NCI-H748 treated with DMSO at 0.1 percent for 48 hours (cell line): ENCODE measurements around the gene SAE1.

ENCODE experiments used
- DNase-seq: peaks from one replicate; lab custom pipeline; 2025; lab: John Stamatoyannopoulos, UW

SAE1 gene

DNA sequence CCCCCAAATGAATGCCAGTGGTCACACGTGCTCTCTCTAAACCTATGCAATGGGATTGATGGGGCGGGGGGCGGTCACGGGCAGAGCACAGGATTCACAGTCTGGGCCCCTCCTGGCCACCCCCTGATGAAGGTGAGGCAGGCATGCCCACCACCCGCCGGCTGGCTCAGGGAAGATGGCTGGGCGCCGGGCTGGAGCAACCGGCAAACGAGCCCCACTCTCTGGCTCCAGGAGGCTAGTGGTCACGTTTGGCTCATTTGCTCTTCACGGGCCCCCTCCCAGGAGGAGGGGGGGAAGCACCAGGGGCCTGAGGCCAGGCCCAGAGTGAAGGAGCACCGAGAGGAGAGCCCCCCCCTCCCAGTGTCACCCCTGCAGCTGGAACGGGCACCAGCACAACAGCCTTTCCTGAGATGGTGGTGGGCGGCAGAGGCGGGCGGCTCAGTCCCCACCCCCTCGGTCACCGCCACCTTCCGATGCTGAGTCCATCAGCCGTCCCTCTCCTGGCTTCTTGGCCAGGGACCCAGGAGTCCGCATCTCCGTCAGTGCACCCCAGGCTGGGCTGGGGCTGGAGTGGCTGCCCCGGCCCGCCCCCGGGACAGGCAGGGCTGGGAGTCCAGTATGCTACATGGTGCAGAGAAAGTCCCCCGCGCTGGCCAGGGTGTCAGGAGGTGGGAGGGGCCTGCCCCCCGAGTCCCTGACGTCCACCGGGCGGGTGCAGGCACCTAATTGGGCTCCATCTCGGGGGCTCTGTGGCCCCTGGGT lies 90.6 kb downstream of the SAE1 start:
- DNase-seq, result no peak

DNA sequence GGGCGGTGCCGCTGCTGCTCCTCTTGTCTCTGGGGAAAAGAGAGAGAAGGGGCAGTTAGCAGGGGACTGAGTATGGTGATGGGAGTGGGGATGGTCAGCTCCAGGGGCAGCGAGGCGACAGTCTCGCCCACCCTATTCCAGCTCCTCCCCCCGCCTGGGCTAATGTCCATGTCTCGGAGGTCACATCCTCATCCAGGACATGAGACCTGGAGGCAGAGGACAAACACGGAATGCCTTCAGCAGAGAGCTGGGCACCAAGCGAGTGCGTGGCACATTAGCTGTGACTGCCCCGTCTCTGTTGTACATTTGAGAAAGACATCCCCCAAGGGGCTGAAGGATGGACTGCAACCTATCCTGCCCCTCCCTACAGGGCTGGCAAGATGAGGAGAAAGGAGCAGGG lies 91.3 kb downstream of the SAE1 start:
- no peak for DNase-seq

DNA sequence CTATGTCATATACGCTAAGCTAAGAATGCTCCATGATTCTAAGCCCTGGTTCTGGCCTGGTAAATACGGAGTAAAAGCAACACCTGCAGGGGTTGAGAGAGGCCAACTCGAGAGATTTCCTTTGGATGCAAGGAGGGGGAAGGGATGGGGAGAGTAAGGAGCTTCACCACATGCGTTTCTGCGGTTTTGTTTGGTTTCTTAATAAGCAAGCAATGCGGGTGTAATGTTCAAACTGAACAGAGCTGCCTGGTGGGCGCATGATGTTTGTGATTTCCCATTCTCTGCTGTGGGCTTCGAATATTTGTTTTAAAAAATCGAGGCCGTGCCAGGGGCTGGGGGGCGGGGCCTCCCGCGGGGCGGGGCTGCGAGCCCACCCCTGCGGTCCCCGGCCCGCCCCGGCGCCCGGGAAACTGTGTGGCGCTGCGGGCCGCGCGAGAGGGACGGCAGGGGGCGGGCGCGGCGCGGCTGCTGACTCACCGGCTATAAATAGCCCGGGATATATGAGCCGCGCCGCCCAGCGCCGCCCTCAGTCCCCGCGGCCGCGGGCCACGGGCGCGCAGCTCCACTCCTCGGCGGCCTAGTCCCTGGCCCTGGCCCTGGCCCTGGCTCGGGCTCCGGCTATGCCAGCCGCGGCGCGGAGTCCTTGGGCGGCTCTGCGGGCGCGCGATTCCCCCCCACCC lies 95.3 kb downstream of the SAE1 start:
- DNase-seq, result peak; percentile 93

DNA sequence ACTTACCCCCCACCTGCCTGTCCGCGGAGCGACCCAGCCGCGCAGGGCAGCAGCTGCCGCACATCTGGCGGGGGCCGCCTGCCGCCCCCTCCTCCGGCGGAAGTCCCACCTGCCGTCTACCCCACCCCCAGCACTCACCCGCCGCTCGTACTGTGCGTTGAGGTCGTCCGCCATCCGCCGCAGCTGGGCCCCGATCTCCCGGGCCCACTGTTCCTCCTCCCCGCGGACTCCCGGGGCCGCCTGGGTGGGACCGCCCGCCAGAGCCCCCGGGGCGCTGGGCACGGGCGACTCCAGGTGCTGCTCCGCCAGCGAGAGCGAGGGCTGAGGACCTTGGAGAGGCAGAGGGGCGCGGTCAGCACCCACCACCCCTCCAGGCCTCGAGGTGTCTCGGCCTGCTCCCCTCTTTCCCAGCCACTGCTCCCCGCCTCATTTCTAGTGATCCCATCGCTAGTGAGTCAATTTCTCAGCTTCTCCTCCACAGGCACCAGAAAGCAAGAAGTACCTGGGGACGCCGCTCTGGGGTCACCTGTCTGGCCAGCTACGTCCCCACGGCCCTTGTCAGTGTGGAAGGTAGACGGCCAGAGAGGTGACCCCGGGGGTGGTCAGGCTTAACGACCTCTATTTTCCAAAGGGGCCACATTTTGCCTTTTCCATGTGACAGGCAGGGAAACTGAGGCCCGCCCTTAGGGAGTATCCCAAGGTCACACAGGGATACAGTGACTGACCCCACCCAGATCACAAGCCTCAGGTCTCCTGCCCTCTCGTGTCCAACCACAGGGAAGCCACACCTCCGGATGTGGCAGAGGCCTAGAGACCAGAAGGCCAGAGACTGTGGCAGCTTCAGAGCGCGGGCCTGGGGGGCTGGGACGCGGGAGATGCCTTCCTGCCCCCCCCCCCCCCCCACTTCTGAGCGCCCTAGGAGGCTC lies 96.1 kb downstream of the SAE1 start:
- no peak for DNase-seq

DNA sequence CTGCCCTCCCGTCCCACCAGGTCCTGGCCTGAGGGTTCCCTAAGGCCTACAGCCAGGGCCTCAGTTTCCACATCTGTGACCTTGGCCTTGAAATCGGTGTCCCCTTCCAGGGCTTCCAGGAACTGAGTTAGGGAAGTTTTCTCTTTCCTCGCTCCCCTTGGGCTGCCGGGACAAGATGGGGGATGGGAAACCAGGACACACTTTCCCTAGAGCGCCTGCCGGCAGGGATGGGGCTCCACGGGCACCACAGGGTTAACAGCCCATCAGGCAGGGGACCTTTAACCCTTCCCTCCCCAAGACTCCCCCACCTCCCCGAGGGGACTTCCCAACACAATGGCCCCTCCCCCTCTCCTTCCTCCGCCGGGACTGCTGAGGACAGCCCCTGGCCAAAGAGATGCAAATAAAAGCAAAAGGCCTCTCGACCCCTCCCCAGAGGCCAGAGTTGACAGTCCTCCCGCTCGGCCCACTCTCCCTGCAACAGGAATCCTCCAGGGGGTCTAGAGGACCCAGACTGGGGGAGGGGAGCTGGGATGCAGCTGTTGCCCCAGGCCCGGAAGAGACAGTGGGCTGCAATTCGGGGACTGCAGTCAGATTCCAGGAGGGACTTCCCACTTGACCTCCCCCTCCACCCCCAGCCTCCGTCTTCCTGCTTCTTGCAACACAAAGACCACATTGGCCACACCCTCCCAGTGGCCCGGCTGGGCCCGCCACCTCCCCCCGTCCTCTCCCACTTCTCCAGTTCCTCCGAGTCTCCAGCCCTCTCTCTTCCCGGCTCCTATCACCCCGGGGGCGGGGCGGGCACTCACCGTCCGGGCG lies 96.9 kb downstream of the SAE1 start:
- peak; percentile 54 for DNase-seq

DNA sequence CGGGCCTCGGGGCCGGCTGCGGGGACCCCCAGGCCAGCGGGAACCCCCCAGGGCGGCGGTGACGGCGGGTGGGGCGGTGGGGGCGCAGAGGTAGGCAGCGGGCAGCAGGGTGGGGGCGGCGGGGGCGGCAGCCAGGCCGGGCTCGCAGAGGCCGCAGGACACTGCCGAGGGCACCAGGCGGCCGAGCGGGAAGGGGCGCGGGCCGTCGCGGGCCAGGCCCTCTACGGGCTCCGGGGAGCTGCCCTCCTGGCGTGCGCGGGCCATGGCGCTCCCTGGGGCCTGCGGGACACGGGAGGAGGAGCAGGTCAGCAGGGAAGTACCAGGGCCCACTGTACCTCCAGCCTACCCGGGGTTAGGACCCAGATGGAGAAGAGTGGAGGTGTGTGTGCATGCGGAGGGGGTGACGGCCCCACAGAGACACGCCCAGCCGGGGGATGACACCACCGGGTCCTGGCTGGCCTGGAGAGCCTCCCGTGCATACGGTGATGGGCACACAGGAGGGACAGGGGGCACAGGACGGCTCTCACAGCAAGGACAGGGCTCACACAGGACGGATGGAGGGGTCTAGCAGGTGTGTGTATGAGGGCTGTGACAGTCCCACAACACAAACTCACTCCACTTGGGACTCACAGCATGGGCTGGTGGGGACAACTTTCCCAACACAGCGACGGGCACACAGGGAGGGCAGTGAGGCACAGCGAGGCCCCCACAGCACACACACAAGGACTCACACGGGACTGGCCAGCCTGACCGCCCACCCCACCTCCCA lies 97.7 kb downstream of the SAE1 start:
- no peak for DNase-seq

DNA sequence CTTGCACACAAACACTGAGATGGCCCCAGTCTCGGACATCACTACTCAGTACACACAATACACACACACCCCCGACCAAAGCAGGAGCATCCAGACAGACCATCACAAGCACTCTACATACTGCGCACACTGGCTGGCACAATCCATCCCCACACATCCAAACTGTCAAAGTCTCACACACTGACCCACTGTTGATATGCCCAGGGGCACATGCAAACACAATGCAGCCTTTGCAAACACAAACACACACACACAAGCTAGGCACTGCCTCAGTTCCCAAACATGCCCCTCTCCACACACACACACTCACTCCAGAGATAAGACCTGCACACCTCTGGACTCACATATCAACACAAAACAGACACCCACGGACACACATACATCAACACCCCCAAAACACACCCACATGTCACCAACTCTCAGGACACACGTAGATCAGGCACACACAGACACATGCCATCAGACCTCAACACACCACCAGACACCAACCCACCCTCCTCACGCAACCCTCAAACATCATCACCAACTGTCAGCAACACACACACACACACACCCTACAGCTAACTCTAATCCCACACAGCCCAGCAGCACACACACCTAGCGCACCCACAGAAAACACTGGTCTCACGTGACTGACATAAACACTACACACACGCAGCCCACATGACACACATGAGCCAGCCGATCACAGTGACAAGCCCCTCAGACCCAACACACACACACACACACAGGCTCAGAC lies 98.5 kb downstream of the SAE1 start:
- no peak for DNase-seq

DNA sequence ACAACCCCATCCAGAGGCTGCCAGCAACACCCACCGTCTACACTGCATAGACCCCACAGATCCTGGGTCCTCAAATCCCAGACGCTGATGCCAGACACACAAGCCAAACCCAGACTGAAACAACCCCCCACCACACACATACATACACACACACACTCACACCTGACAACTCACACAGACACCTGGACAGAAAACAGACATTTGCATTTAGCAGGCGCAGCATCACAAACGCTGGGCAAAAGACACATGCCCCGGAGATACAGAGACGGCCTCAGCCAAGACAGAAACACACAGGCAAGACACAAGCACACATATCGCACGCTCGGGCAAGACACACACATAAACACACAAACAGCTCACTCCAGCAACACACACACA lies 99.0 kb downstream of the SAE1 start:
- DNase-seq, result no peak

DNA sequence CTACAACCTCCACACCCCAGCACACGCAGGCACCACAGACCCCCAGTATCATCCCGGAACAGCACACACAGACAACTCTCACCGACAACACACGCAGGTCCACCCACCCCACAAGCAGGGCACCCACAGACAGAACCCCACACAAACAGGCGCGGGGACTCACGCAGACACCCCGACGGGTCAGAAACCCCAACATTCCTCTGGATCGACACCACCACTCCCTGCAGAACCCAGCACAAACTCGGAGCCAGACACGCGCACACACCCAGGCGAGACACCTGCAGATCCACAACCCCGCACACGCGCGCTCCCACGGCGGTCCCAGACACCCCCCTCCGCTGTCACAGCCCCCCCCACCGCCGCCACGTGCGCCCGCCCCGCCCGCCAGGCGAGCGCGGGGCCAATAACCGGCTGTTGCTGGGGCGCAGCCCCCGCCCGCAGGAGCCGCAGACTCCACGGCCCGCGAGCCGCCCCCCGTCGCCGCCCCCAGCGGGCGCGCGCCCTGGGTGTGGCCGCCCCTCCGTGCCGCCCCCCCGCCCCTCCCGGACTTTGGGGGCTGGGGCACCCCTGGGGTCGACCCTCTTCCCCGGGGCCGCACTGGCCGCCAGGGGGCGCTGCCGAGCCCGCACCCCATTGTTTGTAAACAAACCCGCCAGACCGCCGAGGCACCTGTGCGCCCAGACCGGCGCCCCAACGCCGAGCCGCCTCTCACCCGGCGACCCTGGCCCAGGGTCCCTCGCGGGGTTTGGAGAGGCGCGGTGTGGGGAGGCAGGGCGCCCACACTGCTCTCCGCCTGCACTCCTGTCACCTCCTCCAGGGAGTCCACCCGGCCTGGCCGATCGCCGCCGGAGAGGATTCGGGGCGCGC lies 99.7 kb downstream of the SAE1 start:
- DNase-seq, result peak; percentile 18

DNA sequence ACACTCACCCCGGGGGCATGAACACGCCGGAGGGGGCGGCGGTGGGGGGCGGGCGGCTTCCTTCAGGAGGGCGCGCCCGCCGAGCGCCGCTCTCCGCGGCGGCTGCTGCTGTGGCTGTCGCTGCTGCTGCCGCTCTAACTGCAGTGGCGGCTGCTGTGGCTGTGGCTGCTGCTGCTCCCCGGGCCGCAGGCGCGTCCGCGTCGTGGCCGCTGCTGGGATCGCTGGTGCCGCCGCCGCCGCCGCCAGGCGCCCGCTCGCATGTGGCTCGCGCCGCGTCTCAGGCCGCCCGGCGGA lies 100.2 kb downstream of the SAE1 start, which contains the start of gene BBC3:
TSS of gene BBC3 (minus strand) at position 279 of the 294 bp plus-strand sequence. CDS start 2,768 bp downstream, outside the sequence.
- DNase-seq, result no peak

DNA sequence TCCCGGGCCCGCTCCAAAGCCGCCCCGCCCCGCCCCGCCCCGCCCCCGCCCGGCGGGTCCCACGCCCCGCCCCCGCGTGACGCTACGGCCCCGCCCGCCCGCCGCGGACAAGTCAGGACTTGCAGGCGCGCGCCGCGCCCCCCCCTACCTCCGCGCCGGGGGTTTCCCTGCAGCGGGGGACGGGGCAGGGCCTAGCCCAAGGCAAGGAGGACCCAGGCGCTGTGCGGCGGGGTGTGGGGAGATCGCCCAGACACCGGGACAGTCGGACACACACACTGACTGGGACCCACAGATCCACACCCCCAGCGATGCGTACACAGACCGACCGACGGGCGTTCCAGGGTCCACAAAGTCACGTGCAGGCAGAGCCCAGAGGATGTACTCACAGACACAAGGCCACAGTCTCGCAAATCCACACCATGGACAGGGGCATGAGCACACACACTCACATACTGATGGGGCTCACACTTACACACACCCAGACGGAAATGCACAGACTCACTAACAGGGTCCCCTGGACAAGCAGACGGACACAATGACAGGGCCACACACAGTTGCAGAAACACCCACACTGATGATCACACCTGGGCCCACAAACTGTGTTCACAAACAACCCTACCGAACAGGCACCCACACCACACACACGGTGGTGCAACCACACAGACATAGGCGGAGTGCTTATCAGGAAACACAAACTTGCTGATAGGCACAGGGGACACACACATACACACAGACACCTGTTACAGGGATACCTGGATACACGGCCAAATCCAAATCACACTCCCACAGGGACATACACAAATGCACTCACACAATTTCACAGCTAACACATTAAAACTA lies 100.8 kb downstream of the SAE1 start:
- DNase-seq, result peak; percentile 55

DNA sequence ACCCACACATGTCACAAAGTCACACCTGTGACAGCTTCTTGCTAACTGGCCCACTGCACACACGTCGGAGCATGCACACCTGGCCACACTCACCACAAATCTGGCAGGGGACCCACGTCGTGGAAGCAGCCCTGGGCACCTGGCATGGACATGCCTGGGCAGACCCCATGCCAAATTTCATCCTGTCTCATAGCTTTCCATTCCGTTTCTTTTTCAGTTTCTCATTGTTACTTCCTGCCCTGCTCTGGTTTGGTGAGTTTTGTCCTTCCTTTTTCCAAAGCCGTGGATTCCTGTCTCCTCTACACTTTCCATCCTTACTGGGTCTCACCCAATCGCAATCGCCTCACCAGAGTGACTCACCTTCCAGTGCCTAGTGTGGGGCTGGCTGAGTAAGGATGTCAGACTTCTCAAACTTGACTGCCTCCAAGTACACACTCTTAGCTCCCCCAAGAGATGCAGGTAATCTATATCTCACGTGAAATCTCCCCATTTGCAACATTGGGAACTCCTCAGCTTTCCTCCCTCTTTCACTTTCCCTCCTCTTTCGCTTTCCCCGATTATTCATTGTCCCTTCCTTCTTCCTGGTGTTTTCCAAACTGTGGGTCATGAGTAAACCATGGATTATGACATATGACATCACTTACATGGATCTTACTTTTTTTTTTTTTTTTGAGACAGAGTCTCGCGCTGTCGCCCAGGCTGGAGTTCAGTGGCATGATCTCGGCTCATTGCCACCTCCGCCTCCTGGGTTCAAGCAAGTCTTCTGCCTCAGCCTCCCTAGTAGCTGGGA lies 102.0 kb downstream of the SAE1 start:
- no peak for DNase-seq

DNA sequence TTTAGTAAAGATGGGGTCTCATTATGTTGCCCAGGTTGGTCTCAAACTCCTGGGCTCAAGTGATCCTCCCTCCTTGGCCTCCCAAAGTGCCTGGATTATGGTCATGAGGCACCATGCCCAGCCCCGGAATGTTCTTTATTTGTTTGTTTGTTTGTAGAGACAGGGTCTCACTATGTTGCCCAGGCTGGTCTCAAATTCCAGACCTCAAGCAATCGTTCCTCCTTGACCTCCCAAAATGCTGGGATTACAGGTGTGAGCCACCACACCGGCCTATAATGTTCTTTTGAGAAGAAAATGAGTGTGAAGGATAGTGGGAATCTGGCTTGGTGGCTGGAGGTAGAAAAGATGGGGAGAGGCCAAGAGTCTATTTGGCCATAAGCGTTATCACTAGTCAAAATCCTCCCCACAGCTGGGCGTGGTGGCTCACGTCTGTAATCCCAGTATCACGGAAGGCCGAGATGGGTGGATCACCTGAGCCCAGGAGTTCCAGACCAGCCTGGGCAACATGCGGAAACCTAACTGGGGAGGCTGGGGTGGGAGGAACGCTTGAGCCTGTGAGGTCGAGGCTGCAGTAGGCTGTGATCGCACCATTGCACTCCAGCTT lies 105.5 kb downstream of the SAE1 start:
- no peak for DNase-seq

DNA sequence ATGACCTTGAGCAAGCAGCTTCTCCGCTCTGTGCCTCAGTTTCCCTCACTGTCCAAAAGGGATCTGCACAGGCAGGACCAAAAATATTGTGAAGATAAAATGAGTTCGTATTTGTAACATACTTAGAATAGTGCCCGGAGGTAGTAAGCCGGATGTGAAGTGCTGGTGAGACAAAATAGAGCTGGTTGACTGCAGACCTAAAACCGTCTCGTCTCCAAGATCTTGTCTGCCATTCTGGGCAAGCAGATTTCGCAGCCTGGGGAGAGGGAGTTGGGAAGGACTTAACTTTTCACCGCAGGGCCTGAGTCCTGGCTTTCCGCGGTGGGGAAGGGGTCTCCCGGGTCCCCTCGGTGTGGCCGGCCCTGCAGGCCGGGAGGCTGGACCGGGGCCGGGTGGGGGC lies 108.5 kb downstream of the SAE1 start:
- DNase-seq, result no peak

DNA sequence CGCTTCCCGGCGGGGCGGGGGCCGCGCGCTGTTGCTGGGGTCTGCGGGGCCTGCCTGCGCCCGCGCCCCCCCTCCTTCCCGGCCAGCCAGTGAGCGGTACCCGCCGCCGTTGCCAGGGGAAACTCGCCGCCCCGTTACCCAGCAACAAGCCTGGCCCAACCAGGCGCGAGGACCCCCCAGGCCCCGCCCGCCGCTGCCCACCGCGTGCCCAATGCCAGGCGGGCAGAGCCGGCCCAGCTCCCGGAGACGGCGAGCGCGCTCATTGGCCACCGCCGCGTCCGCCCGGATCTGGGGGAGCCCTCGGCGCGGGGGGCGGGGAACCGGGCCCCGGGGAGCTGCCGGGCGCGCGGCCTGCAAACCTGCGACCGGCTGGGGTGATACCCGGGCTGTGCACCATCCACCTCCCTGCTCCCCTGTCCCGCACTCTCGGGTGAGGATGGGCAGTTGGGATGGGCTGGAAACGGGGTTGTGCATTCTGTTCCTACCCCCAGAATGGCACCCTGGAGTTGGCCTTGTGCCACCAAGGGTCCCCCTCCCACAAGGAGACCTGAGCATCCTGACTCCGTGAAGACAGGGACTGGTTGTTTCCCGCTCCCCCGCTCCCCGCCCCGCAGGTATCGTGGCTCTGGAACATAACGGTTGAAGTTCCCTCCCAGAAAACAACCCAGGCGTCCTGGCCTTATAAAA lies 109.1 kb downstream of the SAE1 start:
- peak; percentile 85 for DNase-seq

DNA sequence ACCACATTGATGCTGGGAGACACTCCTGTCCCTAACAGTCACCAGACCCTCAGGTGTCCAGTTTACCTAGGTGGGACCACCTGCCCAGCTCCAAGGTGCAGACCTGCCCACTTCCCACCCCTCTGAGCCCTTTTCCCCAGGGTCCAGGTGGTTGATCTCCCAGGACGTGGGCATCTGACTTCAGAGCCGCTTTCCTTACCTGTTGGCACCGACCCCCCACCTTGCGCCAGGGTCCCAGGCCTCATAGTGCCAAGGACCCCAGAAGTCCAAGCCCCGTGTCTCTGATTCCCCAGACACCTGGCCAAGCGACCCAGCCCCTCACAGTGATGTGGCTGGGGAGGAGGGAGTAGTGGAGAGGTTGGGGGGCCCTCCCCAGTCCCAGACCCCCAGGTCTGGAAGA lies 109.9 kb downstream of the SAE1 start:
- no peak for DNase-seq
